NCI-H2227 (cell line): Measurements from ENCODE around the gene LAMA1.

Experiments used
- DNase-seq: peaks from one replicate; lab custom pipeline; 2025; ENCODE audit not compliant: unreplicated experiment; lab: John Stamatoyannopoulos, UW

Gene LAMA1

GRCh38 chr18:7105943-7106342 lies 11.7 kb downstream of the LAMA1 start:
- no peak for DNase-seq

- DNase-seq = no peak
Observed at GRCh38 chr18:7105268-7105667, 12.3 kb downstream of the LAMA1 start.

GRCh38 chr18:7104649-7105048 lies 12.9 kb downstream of the LAMA1 start:
- DNase-seq = no peak

- DNase-seq = no peak
Observed at GRCh38 chr18:7102131-7102530, 15.5 kb downstream of the LAMA1 start.

- no peak for DNase-seq
Observed at GRCh38 chr18:7096838-7097237, 20.8 kb downstream of the LAMA1 start.

GRCh38 chr18:7094427-7094826 lies 23.2 kb downstream of the LAMA1 start:
- no peak for DNase-seq

GRCh38 chr18:7090771-7091170 lies 26.8 kb downstream of the LAMA1 start:
- DNase-seq = no peak

- no peak for DNase-seq
Observed at GRCh38 chr18:7089369-7089768, 28.2 kb downstream of the LAMA1 start.

- no peak for DNase-seq
Observed at GRCh38 chr18:7084080-7085065, 33.2 kb downstream of the LAMA1 start.

- no peak for DNase-seq
Observed at GRCh38 chr18:7082671-7083070, 34.9 kb downstream of the LAMA1 start.

GRCh38 chr18:7079231-7079630 lies 38.4 kb downstream of the LAMA1 start:
- DNase-seq = no peak

GRCh38 chr18:7072593-7072992 lies 45.0 kb downstream of the LAMA1 start:
- no peak for DNase-seq

GRCh38 chr18:7071600-7071999 lies 46.0 kb downstream of the LAMA1 start:
- DNase-seq = no peak

- DNase-seq = no peak
Observed at GRCh38 chr18:7070466-7070865, 47.1 kb downstream of the LAMA1 start.

- DNase-seq = no peak
Observed at GRCh38 chr18:7068871-7069590, 48.6 kb downstream of the LAMA1 start.

GRCh38 chr18:7066965-7067555 lies 50.5 kb downstream of the LAMA1 start:
- no peak for DNase-seq

GRCh38 chr18:7065736-7066135 lies 51.9 kb downstream of the LAMA1 start:
- no peak for DNase-seq

GRCh38 chr18:7064346-7064745 lies 53.3 kb downstream of the LAMA1 start:
- DNase-seq = no peak

GRCh38 chr18:7062811-7063210 lies 54.8 kb downstream of the LAMA1 start:
- DNase-seq = no peak

- no peak for DNase-seq
Observed at GRCh38 chr18:7062236-7062635, 55.4 kb downstream of the LAMA1 start.

- no peak for DNase-seq
Observed at GRCh38 chr18:7059276-7059675, 58.3 kb downstream of the LAMA1 start.

GRCh38 chr18:7056026-7056425 lies 61.6 kb downstream of the LAMA1 start:
- no peak for DNase-seq
